Measurements from ENCODE around the gene KMT5C.

Gene KMT5C

DNA sequence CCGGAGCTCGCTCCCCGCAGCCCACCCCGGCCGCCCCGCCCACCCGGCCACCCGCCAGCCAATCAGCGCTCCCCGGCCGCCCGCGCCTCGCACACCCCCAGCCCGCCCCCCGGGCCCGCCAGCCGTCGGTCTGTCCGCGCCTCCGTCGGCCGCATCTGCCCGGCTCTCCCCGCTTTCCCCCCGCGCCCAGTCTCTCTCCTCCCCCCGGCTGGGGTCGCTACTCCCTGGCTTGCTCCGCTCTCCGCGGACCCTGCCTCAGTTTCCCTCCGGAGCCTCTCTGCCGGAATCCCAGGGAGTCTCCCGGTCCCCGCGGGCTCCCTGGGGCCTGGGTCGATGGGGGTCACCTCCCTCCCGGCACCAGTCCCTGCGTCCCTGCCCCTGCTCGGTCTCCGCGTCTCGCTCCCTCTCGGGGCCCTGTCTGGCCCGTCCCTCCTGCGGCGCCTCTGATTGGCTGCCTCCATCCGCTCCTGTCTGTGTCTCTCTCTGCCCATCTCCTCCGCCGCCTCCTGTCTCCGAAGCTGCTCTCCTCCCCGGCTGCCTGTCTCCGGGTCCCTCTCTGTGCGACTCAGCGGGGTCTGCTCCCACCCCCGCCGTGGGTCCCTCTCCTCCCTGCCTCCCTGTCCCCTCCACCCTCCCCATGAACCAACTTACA, 30.1 kb downstream of the KMT5C start:
- DNase-seq: no peak

DNA sequence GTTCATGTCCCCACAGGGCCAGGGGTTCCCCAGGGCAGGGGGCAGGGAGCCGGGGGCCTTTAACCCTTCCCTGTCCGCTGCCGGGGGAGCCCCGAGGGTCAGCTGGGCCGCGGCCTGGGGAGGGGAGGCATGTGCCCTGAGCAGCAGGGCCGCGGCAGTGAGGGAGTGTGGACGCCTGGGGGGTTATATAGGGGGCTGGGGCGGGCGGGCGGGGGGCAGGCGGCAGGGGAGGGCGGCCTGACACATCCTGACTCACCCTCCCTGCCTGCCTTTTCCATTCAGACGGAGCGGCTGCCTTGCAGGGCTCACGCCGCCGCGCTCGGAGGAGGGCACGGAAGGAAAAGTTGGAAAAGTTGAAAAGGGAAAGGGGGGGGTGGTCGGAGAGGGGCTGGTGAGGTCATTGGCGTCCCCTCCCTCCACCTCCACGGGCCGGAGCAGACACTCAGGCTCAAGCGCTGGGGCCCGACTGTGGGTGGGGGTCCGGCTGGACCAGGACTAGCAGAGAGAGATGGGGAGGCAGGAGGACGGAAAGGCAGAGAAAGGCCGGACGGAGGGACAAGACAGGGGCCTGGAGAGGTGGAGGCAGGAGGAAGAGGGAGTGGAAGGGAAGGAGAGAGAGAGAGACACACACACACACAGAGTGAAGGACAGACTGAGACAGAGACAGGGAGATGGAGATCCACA, 30.8 kb downstream of the KMT5C start, which contains the start of gene IL11:
IL11 (minus strand) TSS at position 159 of the 684 bp plus-strand sequence; CDS start at position 6, 153 bp downstream.
- DNase-seq: no peak

DNA sequence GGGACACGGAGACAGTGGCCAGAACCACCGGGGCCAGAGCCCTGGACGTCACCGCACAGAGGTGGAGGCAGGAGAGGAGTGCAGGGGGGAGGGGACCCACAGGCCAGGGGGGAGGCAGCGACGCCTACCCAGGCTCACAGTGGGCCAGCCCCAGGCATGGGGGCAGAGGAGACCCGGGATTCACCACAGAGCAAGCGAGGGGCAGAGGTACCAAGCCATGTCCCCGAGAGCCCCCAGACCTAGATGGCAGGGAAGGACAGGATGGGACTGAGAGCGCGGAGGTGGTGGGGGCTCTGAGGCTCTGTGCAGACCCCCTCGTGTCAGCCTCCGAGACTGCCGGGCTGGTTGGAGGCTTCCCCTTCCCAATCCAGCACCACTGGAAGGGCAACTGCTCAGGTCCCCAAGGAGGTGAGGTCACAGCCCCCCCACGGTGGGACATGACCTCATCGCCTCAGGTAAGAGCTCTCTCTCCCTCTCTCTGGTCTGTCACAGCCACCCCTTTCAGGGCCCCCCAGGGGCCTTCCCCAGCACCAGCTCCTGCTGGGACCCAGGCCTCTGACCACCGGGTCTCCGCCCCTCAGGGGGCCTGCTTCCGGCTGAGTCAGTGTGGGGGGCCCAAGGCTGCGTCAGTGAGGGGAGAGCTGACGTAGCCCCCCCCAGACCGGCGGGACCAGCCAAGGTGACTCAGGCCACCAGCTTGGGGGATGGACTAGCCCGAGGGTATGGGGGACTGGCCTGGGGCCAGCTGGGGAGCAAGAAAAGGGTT, 32.8 kb downstream of the KMT5C start:
- DNase-seq: no peak

DNA sequence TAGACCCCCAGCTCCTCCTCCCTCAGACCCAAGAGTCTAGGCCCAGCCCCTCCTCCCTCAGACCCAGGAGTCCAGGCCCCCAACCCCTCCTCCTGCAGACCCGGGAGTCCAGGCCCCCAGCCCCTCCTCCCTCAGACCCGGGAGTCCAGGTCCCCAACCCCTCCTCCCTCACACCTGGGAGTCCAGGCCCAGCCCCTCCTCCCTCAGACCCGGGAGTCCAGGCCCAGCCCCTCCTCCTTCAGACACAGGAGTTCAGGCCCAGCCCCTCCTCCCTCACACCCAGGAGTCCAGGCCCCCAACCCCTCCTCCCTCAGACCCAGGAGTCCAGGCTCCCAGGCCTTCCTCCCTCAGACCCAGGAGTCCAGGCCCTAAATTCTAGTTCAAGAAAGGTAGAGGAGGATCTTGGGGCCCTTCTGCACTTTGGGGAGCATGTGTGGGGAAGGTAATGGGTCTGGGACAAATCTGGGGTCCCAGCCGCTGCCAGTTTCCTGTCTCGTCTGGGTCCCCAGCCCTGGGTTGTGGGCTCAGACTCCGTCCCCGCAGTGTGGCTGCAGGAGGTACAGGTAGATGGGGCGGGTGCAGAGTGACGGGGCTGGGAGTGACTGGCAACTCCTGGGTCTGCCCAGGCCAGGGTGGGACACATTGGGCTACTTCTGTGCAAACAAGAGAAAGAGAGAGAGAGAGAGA, 33.8 kb downstream of the KMT5C start:
- DNase-seq: no peak

DNA sequence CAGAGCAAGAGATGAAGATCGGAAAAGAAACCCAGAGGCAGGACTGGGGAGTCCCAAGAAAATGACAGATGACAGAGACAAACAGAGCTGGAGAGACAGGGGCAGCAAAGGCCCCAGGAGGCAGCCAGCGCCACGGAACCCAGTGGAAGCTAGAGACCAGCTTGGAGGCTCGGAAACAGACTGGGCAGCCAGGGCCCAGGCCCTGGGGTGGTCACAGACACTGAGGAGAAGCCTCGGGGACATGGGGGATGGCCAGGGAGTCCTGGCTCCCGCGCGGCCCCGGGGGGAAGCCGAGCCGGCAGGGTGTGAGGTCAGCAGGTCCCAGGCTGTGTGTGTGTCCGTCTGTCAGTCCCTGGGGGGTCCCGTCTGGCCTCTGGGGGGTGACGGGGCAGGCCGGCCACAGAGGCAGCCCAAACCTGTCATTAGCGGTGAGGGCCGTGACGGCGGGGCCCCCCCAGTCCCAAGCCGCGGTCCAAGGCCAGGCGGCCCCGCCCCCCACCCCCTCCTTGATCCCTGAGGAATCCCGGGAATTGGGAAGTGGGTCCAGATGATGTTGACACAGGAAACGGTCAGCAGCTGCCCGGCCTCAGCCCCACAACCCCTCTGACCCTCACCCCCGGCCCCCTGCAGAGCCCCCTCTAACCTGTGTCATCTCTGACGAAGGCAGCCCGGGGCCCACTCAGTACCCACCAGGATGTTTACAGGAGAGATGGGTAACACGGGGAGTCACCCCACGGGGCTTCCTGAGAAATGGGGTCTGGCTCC, 34.5 kb downstream of the KMT5C start:
- DNase-seq: no peak

DNA sequence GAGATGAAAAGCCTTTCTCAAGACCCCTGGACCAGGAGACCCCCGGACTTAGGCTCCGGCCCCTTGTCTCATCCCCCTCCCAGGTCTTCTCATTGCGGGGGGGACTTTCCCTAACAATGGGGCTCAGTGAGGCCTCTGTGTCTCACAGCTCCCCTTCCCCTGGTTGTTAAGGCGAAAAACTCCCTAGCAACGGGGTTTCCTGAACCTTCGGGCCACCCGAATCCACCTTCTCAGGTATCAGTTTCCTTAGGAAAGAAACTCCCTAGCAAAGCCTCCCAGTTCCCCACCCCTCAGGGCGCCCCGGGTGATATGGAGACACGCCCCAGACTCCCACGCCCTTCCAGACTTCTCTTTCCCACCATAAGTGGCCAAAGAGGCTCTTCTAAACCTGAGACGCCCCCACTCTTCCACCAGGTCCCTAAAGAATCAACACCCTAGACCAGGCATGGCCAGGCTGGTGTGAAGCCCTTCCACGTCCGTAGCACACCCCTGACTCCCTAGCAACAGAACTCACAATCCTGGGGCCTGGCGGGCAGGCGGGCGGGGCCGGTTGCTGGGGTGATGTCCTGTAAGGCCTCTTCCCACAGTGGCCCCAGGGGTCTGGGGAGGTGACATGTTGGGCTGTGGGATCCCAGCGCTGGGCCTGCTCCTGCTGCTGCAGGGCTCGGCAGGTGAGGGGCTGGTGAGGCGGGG, 36.7 kb downstream of the KMT5C start, which contains the start of gene TMEM190:
TMEM190 (plus strand) TSS at position 586 of the 693 bp plus-strand sequence; CDS start at position 614, 28 bp downstream.
- no peak for DNase-seq

DNA sequence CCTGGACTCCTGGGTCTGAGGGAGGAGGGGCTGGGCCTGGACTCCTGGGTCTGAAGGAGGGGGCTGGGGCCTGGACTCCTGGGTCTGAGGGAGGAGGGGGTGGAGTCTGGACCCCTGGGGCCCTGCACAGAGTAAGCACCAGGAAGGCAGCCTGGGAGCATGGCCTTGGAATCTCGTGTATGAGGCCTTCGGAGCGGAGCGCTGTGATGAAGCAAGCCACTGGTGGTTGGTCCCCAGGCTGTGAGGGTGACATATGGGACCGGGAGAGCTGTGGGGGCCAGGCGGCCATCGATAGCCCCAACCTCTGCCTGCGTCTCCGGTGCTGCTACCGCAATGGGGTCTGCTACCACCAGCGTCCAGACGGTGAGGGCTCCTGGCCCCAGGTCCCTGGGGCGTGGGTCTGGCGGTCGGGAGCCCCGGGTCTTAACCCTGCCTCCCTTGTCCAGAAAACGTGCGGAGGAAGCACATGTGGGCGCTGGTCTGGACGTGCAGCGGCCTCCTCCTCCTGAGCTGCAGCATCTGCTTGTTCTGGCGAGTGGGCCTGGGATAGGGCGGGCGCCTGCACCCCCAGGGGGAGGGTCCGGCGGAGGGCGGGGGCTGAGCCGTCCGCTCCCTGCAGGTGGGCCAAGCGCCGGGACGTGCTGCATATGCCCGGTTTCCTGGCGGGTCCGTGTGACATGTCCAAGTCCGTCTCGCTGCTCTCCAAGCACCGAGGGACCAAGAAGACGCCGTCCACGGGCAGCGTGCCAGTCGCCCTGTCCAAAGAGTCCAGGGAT, 37.9 kb downstream of the KMT5C start:
- DNase-seq: no peak

DNA sequence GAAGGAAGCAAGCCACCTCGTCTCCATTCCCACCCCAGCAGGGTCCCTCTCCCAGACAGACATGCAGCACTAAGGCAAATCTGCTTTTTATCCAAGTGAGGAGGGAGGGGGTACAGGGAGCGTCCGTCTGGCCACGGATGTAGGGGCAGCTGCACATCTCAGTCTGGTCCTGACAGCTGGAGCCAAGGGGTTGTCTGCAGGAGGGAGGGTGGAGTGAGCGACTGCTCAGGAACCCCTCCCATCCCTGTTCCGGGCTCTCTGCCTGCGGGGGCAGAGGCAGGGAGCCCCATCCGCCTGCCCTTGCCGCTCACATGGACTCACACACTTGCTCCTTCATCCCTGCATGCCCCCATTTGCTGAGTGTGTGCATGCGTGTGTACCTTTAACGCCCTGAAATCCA, 39.5 kb downstream of the KMT5C start:
- no peak for DNase-seq

DNA sequence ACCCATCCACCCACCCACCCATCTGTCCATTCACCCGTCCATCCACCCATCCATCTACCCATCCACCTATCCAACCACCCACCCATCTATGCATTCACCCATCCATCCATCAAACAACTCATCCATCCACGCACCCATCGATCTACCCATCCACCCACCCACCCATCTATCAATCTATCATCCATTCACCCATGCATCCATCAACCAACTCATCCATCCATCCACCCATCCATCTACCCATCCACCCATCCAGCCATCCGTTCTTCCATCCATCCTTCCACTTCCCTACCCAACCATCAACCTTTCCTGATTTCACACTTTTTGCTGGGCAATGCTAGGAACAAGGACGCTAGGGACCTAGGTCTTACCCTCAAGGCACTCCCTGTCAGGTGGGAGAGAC, 42.3 kb downstream of the KMT5C start:
- DNase-seq: no peak

DNA sequence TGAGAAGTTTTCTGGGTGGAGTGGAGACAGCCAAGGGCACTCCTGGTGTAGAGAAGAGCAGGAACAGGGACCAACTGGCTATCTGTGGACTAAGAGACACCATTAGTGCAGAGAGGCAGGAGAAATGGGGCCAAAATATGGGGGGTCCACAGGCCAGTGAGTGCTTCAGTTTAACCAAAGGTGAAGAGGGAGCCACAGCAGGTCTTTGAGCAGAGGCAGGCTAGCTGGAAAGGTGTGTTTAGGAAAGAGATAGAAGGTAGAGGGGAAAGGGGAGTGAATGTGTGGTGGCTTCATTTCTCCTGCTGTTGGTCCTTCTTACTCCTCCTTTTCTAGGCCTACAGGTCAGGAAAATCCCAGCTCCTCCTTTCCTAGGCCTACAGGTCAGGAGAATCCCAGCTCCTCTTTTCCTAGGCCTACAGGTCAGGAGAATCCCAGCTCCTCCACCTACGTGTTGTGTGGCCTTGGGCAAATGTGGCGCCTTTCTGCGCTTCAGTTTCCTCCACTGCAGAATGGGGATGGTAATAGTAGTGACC, 42.9 kb downstream of the KMT5C start:
- no peak for DNase-seq

DNA sequence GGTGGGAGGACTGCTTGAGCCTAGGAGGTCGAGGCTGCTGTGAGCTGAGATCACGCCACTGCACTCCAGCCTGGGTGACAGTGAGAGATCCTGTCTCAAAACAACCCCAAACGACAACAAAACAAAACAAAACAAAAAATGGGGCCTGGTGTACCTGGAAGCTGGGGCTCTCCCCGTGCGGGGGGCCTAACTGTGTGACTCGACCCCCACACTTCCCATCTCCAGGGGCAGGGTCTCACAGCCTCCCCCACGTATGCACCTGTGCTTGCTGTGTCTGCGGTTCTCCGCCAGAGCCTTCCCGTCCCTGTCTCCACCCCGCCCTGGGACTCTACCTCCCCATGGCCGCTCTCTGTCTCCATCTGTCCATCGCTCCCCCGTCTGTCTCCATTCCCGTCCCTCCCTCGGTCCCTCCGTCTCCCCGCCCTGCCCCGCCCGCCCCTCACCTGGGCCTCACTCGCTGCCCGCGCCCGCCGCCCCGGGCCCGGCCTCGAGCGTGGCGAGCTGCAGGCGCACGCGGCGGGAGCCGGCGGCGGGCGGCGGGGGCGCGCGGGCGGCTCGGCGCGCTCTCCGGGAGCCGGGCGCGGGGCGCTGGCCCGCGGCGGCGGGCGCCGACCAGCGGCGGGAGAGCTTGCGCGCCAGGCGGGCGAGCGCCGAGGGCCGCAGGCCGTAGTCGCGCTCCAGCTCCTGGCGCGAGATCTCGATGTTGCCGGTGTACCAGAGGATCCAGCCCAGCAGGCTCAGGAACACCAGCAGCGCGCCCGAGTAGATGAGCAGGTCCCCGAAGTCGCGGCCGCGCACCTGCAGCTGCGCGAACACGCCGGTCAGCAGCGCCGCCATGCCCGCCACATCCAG, 43.8 kb downstream of the KMT5C start:
- DNase-seq: peak; percentile 74

DNA sequence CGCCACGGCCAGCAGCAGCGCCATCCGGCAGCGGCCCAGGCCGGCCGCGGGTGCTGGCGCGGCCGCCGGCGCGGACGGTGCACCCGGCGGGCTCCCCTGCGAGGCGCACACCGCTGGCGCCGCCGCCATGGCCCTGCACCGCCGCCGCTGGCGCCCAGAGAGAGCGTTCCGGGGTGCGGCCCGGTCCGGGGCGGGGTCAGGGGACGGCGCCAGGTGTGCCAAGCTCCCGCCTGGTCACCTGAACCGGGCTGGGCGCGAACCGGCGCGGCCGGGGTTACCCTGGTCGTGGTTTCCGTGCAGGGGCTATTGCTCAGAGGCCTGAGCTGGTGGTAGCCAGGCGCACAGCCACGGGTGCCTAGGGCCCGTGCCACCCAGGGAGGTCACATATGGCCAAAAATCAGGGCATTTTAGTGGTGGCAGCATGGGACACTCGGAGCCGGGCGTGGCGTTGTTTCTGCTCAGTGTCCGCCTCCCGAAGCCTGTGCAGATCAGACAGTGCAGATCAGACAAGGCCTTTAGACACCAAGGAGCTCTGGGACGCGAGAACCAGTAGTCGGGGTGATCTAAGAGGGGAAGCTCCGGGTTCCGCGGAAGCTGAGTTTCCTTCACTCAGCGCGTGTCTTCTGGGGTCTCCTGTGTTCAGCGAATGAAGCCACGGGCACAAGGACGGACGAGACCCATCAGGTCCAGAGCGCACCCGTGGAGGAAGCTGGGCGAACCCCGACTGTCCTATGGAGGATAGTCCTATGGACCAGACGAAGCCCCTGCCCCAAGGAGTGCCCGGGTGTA, 44.6 kb downstream of the KMT5C start, which contains the start of gene TMEM238:
TMEM238 (minus strand) TSS at position 162 of the 789 bp plus-strand sequence; CDS start at position 129, 33 bp downstream.
- DNase-seq: peak; percentile 36

DNA sequence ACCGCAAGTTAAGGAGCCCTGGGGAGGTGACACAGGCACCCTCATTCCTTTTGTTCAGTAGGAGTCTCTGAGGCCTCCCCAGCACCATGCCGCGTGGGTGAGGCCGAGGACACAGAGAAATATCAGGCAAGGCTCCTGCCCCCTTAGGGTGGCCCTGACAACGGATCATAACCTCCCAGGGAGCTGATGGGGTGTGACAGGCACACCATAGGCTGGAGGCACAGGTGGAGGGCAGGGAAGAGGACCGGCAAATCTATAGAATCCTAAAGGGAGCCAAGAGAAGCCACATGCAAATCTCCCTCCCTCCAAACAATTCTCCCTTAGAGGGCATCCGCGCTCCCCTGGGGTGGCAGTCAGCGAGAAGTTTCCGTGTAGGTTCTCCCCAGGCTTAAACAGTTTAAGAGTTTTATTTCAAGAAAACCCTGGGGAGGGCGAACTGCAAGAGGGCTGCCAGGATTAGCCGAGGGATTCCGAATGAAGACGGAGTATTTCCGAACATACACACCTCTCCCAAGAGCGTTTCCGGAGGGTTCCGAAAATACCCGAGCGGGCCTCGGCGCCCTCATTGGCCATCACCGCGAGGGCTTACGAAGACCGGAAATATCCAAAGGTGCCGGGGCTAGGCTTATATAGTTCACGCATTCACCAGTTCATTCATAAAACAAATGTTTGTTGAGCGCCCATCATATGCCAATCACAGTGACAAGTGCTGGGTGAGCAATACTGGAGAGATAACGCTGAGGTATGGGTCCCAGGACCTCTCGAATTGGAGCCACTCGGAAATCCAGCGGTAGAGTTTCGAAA, 45.4 kb downstream of the KMT5C start:
- peak; percentile 97 for DNase-seq

DNA sequence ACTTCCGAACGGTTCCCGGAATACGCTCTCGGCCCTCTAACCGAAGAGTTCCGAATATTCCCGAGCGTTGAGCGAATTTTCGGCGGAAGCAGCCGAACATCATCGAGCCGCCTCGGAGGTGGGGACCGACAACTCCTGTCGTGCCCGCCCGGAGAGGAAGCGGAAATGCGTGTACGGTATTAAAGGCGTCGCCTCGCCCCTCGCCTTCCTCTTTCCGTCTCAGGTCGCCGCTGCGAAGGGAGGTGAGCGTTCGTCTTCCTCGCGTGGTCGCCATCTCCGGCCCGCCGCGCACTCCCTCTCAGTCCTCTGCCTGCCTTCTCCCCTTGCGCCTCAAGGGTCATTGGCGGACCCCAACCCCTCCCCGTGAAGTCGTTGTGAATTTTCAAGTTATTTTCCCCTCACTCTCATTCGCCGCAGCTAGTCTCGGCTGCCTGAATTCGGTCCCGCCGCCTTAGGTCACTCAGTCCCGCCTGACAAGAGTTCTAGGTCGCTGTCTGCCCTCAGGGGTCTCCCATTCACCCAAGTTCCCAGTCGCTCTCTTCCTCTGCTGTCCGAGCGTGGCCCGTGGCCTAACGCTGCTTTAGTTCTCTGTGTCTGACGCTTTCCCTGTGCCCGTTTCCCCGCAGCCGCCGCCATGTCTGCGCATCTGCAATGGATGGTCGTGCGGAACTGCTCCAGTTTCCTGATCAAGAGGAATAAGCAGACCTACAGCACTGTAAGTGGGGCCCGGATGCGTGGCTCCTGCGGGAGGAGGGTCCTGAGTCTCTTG, 46.2 kb downstream of the KMT5C start, which contains the start of gene RPL28:
RPL28 (plus strand) TSS at position 209 of the 769 bp plus-strand sequence; CDS start at position 635, 426 bp downstream.
- peak; percentile 100 for DNase-seq

DNA sequence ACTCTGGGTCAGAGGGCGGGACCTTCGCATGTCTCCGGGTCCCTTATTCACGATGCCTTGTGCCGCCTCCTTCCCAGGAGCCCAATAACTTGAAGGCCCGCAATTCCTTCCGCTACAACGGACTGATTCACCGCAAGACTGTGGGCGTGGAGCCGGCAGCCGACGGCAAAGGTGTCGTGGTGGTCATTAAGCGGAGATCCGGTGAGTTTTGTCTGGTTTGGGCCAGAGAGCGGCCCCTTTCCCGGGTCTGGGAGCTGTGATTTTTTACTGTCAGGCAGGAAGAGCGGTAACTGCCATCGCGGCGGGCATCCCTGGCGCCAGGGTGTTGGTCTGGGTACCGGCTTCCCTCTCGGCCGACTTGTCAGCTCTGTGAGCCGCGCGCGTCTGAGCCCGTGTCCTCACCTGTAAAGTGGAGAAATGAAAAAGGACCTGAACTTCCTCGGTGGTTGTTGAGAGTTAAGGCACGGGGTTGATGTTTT, 46.9 kb downstream of the KMT5C start:
- no peak for DNase-seq

DNA sequence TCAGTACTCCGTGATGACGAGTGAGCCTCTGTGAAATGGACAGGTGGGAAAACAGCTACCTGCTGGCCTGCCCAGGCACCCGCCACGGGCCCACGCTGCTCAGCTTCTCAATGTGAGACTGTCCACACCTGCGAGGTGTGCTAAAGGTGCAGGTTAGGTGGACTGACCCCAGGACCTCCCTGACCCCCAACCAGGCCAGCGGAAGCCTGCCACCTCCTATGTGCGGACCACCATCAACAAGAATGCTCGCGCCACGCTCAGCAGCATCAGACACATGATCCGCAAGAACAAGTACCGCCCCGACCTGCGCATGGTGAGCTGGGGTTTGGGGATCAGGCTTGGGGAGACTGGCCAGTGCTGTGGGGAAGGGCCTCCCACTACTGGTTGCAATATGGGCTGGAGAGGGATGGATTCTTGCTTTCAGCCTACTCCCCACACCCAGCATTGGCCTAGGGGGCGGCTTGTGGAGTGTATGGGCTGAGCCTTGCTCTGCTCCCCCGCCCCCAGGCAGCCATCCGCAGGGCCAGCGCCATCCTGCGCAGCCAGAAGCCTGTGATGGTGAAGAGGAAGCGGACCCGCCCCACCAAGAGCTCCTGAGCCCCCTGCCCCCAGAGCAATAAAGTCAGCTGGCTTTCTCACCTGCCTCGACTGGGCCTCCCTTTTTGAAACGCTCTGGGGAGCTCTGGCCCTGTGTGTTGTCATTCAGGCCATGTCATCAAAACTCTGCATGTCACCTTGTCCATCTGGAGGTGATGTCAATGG, 48.2 kb downstream of the KMT5C start:
- no peak for DNase-seq

Measured in suppressor macrophage treated with lipopolysaccharide for 4 hours (primary cell).